PFSK-1 (cell line): Measurements from ENCODE around the gene SORCS1.

Experiments
- FOXP2 ChIP-seq: optimal IDR thresholded peaks from 2 replicates; pipeline ENCODE3; 2011; ENCODE audit warnings: borderline replicate concordance, control low read depth, inconsistent platforms; ENCODE audit not compliant: insufficient read depth; ENCODE audit errors: extremely low read length, extremely low read depth
- POLR2AphosphoS5 ChIP-seq: IDR thresholded peaks from 2 replicates; pipeline ENCODE4 v1.6.1; 2012; ENCODE audit warnings: low read depth, mild to moderate bottlenecking, control low read depth, low read length, moderate library complexity
- REST ChIP-seq, 2 experiments: IDR thresholded peaks; 2 replicates each; pipeline versions ENCODE4 v1.6.1 to v1.8.0; 2011 to 2012; ENCODE audit warnings: low read depth in 2 of 2, low read length in 2 of 2, control low read depth in 1 of 2, inconsistent platforms in 1 of 2, mild to moderate bottlenecking in 1 of 2, moderate library complexity in 1 of 2; ENCODE audit not compliant: insufficient read depth in 1 of 2
- SIN3A ChIP-seq: IDR thresholded peaks from 2 replicates; pipeline ENCODE4 v1.6.1; 2012; ENCODE audit warnings: mild to moderate bottlenecking, low read length, moderate library complexity, borderline replicate concordance; ENCODE audit not compliant: insufficient read depth
- TAF1 ChIP-seq: IDR thresholded peaks from 2 replicates; pipeline ENCODE4 v1.6.1; 2012; ENCODE audit warnings: low read length, control low read depth, borderline replicate concordance; ENCODE audit not compliant: insufficient read depth

The SORCS1 gene

GRCh38 chr10:106608066-106608465 lies 556.4 kb downstream of the SORCS1 start:
- TF ChIP-seq TAF1 = no peak
- no peak for TF ChIP-seq REST (IDR thresholded peaks at IDR 0.05; ENCODE audit: insufficient read depth in 1 of 2, low read depth in 2 of 2, low read length in 2 of 2)
- no peak for TF ChIP-seq FOXP2

- TF ChIP-seq TAF1 (no peak), SIN3A (no peak), FOXP2 (no peak), POLR2AphosphoS5 (no peak), REST (IDR thresholded peaks at IDR 0.05; ENCODE audit: insufficient read depth in 1 of 2, low read depth in 2 of 2, low read length in 2 of 2) (no peak)
Observed at GRCh38 chr10:106595281-106595680, 569.2 kb downstream of the SORCS1 start.

GRCh38 chr10:106593876-106594275 lies 570.6 kb downstream of the SORCS1 start:
- TF ChIP-seq REST (IDR thresholded peaks at IDR 0.05; ENCODE audit: insufficient read depth in 1 of 2, low read depth in 2 of 2, low read length in 2 of 2) (no peak), POLR2AphosphoS5 (no peak), SIN3A (no peak), TAF1 (no peak), FOXP2 (no peak)

- TF ChIP-seq REST (IDR thresholded peaks at IDR 0.05; ENCODE audit: insufficient read depth in 1 of 2, low read depth in 2 of 2, low read length in 2 of 2) (no peak), POLR2AphosphoS5 (no peak), FOXP2 (no peak), TAF1 (no peak), SIN3A (no peak)
Observed at GRCh38 chr10:106592396-106592795, 572.1 kb downstream of the SORCS1 start.

- TF ChIP-seq TAF1 (no peak), REST (IDR thresholded peaks at IDR 0.05; ENCODE audit: insufficient read depth in 1 of 2, low read depth in 2 of 2, low read length in 2 of 2) (no peak), SIN3A (no peak), FOXP2 (no peak), POLR2AphosphoS5 (no peak)
Observed at GRCh38 chr10:106582291-106582690, 582.2 kb downstream of the SORCS1 start.
